ENCODE data around the gene FGF14.

GRCh38 chr13:102260256-102260655, 141.6 kb downstream of the FGF14 start:
- TF ChIP-seq, protein P1, sequence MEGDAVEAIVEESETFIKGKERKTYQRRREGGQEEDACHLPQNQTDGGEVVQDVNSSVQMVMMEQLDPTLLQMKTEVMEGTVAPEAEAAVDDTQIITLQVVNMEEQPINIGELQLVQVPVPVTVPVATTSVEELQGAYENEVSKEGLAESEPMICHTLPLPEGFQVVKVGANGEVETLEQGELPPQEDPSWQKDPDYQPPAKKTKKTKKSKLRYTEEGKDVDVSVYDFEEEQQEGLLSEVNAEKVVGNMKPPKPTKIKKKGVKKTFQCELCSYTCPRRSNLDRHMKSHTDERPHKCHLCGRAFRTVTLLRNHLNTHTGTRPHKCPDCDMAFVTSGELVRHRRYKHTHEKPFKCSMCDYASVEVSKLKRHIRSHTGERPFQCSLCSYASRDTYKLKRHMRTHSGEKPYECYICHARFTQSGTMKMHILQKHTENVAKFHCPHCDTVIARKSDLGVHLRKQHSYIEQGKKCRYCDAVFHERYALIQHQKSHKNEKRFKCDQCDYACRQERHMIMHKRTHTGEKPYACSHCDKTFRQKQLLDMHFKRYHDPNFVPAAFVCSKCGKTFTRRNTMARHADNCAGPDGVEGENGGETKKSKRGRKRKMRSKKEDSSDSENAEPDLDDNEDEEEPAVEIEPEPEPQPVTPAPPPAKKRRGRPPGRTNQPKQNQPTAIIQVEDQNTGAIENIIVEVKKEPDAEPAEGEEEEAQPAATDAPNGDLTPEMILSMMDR (IDR thresholded peaks at IDR 0.05): no peak
- no peak for TF ChIP-seq POLR2A (IDR thresholded peaks at IDR 0.05)
